Neural cell (in vitro differentiated cells): ENCODE measurements around the gene UBFD1. TPM values are rescaled to one million over a fixed set of nuclear protein-coding genes. Genes with fewer than 3 reads are reported as not detected.

ENCODE experiments used
- H2AFZ ChIP-seq: fragments of 200-600, 300-800 bp; sonication (generic), shearing (Covaris generic); 2 replicates; pipeline ENCODE4 v1.6.0; 2014; ENCODE audit warnings: low read depth, mild to moderate bottlenecking, antibody characterized with exemption, low read length, moderate library complexity
- H3F3A ChIP-seq: fragments of 200-600 bp; shearing (Covaris generic); 2 replicates; pipeline ENCODE4 v1.6.1; 2016; ENCODE audit warnings: mild to moderate bottlenecking, moderate library complexity, mixed read lengths, antibody characterized with exemption, low read length; ENCODE audit not compliant: insufficient read depth, poor library complexity, severe bottlenecking
- H3K27ac ChIP-seq: fragments of 200-600, 300-800 bp; sonication (generic), shearing (Covaris generic); 2 replicates; pipeline ENCODE4 v1.5.1; 2014; ENCODE audit warnings: mild to moderate bottlenecking, low read length, moderate library complexity
- H3K27me3 ChIP-seq: fragments of 300-800, 200-600 bp; sonication (generic), shearing (Covaris generic); 2 replicates; pipeline ENCODE4 v1.6.0; 2014; ENCODE audit warnings: mild to moderate bottlenecking, low read depth, low read length, moderate library complexity; ENCODE audit not compliant: insufficient read depth
- H3K36me3 ChIP-seq: fragments of 300-800, 200-600 bp; sonication (generic), shearing (Covaris generic); 2 replicates; pipeline ENCODE4 v1.5.1; 2014; ENCODE audit warnings: mild to moderate bottlenecking, antibody characterized with exemption, low read length, moderate library complexity; ENCODE audit not compliant: insufficient read depth
- H3K4me2 ChIP-seq: fragments of 300-800, 200-600 bp; sonication (generic), shearing (Covaris generic); 2 replicates; pipeline ENCODE4 v1.6.0; 2014; ENCODE audit warnings: mild to moderate bottlenecking, low read length
- H3K4me3 ChIP-seq: fragments of 300-800, 200-600 bp; sonication (generic), shearing (Covaris generic); 2 replicates; pipeline ENCODE4 v1.5.1; 2014; ENCODE audit warnings: mild to moderate bottlenecking, low read length, moderate library complexity
- H3K79me2 ChIP-seq: fragments of 200-600 bp; shearing (Covaris generic); replicated peaks from 2 replicates; pipeline ENCODE4 v1.6.0; 2014; ENCODE audit warnings: mild to moderate bottlenecking, low read length, moderate library complexity; ENCODE audit not compliant: insufficient read depth
- H3K9ac ChIP-seq: fragments of 300-800, 200-600 bp; sonication (generic), shearing (Covaris generic); 2 replicates; pipeline ENCODE4 v1.6.1; 2016; ENCODE audit warnings: mild to moderate bottlenecking, low read length, mixed read lengths
- H3K9me2 ChIP-seq: fragments of 200-600 bp; shearing (Covaris generic); 2 replicates; pipeline ENCODE4 v1.6.1; 2016; ENCODE audit warnings: mild to moderate bottlenecking, low read length, mixed read lengths; ENCODE audit not compliant: insufficient read depth
- H3K9me3 ChIP-seq: fragments of 200-600, 300-800 bp; sonication (generic), shearing (Covaris generic); 2 replicates; pipeline ENCODE4 v1.6.1; 2016; ENCODE audit warnings: mild to moderate bottlenecking, mixed run types, low read length, moderate library complexity, mixed read lengths
- H4K20me1 ChIP-seq: fragments of 200-600 bp; shearing (Covaris generic); 2 replicates; pipeline ENCODE4 v1.6.1; 2016; ENCODE audit warnings: mild to moderate bottlenecking, mixed run types; ENCODE audit not compliant: insufficient read depth
- EP300 ChIP-seq: fragments of 450-650 bp; conservative IDR thresholded peaks from 2 replicates; pipeline ENCODE4 v1.6.1; 2014; ENCODE audit warnings: antibody characterized with exemption, mild to moderate bottlenecking, moderate library complexity; ENCODE audit not compliant: poor library complexity, severe bottlenecking
- EZH2 ChIP-seq: fragments of 200-600, 300-800 bp; shearing (Covaris generic), sonication (generic); IDR thresholded peaks from 2 replicates; pipeline ENCODE4 v1.6.1; 2014; ENCODE audit warnings: antibody characterized with exemption, low read length, borderline replicate concordance, mild to moderate bottlenecking; ENCODE audit not compliant: insufficient read depth, poor library complexity, severe bottlenecking
- MXI1 ChIP-seq: fragments of 450-650 bp; conservative IDR thresholded peaks from 2 replicates; pipeline ENCODE4 v1.6.1; 2014; ENCODE audit warnings: antibody characterized with exemption, mild to moderate bottlenecking; ENCODE audit not compliant: poor library complexity, severe bottlenecking
- POLR2AphosphoS5 ChIP-seq: IDR thresholded peaks from 2 replicates; pipeline ENCODE4 v1.6.1; 2012
- RAD21 ChIP-seq: fragments of 450-650 bp; conservative IDR thresholded peaks from 2 replicates; pipeline ENCODE4 v1.6.1; 2014; ENCODE audit warnings: antibody characterized with exemption, mild to moderate bottlenecking, moderate library complexity
- REST ChIP-seq: IDR thresholded peaks from 2 replicates; pipeline ENCODE4 v1.6.1; 2012; ENCODE audit warnings: borderline replicate concordance
- SMC3 ChIP-seq: fragments of 450-650 bp; conservative IDR thresholded peaks from 2 replicates; pipeline ENCODE4 v1.6.1; 2014; ENCODE audit warnings: antibody characterized with exemption, mild to moderate bottlenecking, moderate library complexity; ENCODE audit not compliant: poor library complexity
- TAF1 ChIP-seq: IDR thresholded peaks from 2 replicates; pipeline ENCODE4 v1.6.1; 2012; ENCODE audit warnings: low read depth
- polyA plus RNA-seq: library from polyadenylated mRNA; depleted of rRNA; stranded (reverse); fragments of >200 nt; gene quantifications from 2 replicates; pipeline ENCODE4 v1.2.3, GENCODE V29; 2014
- TF ChIP-seq, protein P1 (sequence below): fragments of 450-650 bp; IDR thresholded peaks from 2 replicates; pipeline ENCODE4 v1.5.1; 2014; ENCODE audit warnings: antibody characterized with exemption, mild to moderate bottlenecking, moderate library complexity; ENCODE audit not compliant: poor library complexity, severe bottlenecking

Gene UBFD1
- polyA plus RNA-seq, 1 donor from 2014 or later = 94.3 TPM

DNA sequence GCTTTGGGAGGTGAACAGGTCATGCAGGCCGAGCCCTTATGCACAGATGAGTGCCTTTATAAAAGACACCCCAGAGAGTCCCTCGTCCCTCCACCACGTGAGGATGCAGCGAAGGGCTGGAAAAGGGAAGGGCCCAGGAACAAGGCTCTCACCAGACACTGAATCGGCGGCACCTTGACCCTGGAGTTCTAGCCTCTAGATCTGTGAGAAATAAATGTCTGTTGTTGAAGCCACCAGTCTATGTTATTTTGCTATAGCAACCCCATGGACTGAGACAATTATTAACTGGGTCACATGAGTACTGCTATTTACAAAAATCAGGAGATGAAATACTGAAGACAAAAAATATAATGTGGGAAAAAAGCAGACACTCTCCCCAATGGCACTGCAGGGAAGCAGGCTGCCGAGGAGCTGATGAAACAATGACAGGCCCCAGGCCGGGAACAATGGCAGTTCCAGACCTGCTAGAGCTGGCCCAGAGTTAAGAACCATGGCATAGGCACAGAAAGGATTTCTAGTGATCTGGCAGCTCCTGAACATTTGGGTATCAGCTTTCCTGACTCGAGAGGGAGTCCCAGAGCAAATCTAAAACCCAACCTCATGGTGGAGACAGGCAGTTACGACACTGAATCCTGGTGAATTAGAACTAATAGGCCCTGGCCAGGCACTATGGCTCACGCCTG lies 29.4 kb upstream of the UBFD1 start:
- Histone ChIP-seq H3F3A (no peaks in the 10 kb centered on the region), H3K27ac (no peak overlapping the region), H3K27me3 (no peaks in the 10 kb centered on the region), H3K4me3 (no peak overlapping the region), H3K9ac (no peak overlapping the region), H3K36me3 (no peaks in the 10 kb centered on the region), H2AFZ (no peak overlapping the region), H3K9me2 (no peaks in the 10 kb centered on the region), H4K20me1 (no peaks in the 10 kb centered on the region), H3K9me3 (no peaks in the 10 kb centered on the region), H3K79me2 (no peaks in the 10 kb centered on the region), H3K4me2 (no peak overlapping the region)
- no peak for TF ChIP-seq RAD21
- no peak for TF ChIP-seq MXI1
- no peak for TF ChIP-seq TAF1
- TF ChIP-seq EZH2 = no peak
- TF ChIP-seq POLR2AphosphoS5 = no peak
- TF ChIP-seq EP300 = no peak
- TF ChIP-seq SMC3 = no peak

DNA sequence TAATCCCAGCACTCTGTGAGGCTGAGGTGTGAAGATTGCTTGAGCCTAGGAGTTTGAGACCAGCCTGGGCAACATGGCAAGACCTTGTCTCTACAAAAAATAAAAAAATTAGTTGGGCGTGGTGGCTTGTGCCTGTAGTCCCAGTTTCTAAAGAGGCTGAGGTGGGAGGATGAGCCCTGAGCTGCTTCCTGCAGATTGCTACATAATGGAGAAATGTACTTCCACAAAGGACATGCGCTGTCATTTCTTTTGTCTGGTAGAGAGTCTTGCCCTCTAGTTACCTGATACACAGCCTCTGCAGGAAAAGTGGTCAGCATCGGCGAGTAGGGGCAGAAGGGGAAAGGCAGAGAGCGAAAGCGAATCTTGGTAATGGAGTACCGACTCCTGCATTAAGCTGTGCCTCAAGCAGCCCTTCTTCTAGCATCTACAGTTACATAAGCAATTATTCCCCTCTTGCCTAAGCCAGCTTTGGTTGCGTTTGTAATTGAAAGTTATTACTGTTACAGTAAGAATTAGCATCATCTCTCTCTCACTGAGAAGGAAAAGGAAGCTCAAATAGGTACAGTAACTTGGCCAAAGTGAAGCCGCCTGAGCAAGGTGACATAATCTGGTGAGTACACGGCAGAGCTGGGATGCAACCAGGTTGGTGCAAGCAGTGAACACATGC lies 28.8 kb upstream of the UBFD1 start:
- Histone ChIP-seq H2AFZ (no peak overlapping the region), H3K9me2 (no peaks in the 10 kb centered on the region), H3K36me3 (no peaks in the 10 kb centered on the region), H3K9ac (no peak overlapping the region), H3K9me3 (no peaks in the 10 kb centered on the region), H3K27ac (no peak overlapping the region), H3K27me3 (no peaks in the 10 kb centered on the region), H3K4me2 (no peak overlapping the region), H4K20me1 (no peaks in the 10 kb centered on the region), H3K79me2 (no peaks in the 10 kb centered on the region), H3F3A (no peaks in the 10 kb centered on the region), H3K4me3 (no peak overlapping the region)
- no peak for TF ChIP-seq TAF1
- TF ChIP-seq SMC3 = no peak
- TF ChIP-seq EP300 = no peak
- TF ChIP-seq REST = no peak
- TF ChIP-seq EZH2 = no peak
- no peak for TF ChIP-seq RAD21
- no peak for TF ChIP-seq MXI1
- no peak for TF ChIP-seq POLR2AphosphoS5
- TF ChIP-seq, protein P1, sequence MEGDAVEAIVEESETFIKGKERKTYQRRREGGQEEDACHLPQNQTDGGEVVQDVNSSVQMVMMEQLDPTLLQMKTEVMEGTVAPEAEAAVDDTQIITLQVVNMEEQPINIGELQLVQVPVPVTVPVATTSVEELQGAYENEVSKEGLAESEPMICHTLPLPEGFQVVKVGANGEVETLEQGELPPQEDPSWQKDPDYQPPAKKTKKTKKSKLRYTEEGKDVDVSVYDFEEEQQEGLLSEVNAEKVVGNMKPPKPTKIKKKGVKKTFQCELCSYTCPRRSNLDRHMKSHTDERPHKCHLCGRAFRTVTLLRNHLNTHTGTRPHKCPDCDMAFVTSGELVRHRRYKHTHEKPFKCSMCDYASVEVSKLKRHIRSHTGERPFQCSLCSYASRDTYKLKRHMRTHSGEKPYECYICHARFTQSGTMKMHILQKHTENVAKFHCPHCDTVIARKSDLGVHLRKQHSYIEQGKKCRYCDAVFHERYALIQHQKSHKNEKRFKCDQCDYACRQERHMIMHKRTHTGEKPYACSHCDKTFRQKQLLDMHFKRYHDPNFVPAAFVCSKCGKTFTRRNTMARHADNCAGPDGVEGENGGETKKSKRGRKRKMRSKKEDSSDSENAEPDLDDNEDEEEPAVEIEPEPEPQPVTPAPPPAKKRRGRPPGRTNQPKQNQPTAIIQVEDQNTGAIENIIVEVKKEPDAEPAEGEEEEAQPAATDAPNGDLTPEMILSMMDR = no peak
